Measurements from ENCODE around the gene SPATA12. TPM values are rescaled to one million over a fixed set of nuclear protein-coding genes. Genes with fewer than 3 reads are reported as not detected.

The SPATA12 gene
- not detected for total RNA-seq

DNA sequence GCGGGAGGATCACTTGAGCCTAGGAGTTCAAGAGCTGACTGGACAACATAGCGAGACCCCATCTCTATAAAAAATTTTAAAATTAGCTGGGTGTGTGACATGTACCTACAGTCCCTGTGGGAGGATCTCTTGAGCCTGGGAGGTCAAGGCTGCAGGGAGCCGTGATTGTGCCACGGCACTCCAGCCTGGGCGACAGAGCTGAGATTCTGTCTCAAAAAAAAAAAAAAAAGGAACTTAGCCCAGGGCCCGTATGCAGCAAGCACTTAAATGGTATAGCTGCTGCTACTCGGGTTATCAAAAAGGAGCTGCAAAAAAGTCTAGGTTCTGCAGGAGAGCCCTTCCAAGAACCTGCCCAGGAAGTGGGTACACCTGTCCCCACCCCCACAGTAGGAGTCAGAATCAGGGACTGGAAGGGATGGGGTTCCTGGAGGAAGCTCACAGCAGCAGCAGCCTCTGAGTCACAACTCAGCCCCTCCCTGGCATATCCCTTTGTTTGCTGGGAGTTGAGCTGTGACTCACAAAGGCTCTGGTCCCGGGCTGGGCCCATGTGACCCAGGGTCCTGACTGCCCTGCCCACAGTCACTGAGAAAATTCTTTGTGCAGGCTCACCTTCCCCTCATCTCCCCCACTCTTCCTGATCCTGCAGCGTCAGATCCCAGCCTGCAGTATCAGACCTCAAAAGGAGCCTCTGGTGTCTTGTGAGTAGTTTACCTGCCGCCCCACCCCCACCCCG lies at the start of gene SPATA12:
Gene SPATA12 (plus strand): TSS at position 576 of the 733 bp plus-strand sequence. CDS start 13,031 bp downstream, outside the sequence.

Other genes starting within 250 kb of the SPATA12 start
- gene IL17RD, start 104.7 kb downstream of the SPATA12 start, total RNA-seq, result 27.7 TPM
- gene HESX1, start 139.3 kb downstream of the SPATA12 start, total RNA-seq, result not detected
- 141 TPM for gene APPL1, start 167.1 kb downstream of the SPATA12 start, total RNA-seq
- 0.69 TPM for gene ASB14, start 232.0 kb downstream of the SPATA12 start, total RNA-seq